GM10266 (cell line): ENCODE results near the gene MAGI2.

Experiments used
- DNase-seq: peaks from one replicate; pipeline ENCODE4 v3.0.0; 2012; ENCODE audit errors: extremely low spot score
- TF ChIP-seq, protein P1 (sequence below): IDR thresholded peaks from 2 replicates; pipeline ENCODE4 v1.5.1; 2012; ENCODE audit warnings: mild to moderate bottlenecking, low read depth; ENCODE audit not compliant: control insufficient read depth, insufficient read depth; ENCODE audit errors: missing control alignments

MAGI2 gene

DNA sequence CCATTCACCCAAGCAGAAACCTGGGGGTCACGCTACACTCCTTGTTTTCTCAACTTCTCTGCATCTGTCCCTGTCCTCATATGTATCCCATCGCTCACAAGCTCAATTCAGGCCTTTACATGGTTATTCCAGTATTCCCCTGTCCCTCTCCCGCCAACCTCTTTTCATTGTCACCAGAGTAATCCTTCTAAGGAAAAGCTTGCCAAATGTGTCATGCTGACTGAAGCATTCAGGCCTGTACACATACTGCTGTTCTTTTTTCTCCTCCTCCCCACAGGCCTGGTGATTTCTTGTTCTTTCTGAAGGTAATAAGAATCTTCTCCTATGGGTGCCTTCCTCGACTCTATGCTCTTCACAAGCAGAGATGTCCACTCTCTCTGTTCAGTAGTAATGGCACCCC, 1372.7 kb downstream of the MAGI2 start:
- DNase-seq, result no peak
- TF ChIP-seq, protein P1, sequence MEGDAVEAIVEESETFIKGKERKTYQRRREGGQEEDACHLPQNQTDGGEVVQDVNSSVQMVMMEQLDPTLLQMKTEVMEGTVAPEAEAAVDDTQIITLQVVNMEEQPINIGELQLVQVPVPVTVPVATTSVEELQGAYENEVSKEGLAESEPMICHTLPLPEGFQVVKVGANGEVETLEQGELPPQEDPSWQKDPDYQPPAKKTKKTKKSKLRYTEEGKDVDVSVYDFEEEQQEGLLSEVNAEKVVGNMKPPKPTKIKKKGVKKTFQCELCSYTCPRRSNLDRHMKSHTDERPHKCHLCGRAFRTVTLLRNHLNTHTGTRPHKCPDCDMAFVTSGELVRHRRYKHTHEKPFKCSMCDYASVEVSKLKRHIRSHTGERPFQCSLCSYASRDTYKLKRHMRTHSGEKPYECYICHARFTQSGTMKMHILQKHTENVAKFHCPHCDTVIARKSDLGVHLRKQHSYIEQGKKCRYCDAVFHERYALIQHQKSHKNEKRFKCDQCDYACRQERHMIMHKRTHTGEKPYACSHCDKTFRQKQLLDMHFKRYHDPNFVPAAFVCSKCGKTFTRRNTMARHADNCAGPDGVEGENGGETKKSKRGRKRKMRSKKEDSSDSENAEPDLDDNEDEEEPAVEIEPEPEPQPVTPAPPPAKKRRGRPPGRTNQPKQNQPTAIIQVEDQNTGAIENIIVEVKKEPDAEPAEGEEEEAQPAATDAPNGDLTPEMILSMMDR, result no peak

DNA sequence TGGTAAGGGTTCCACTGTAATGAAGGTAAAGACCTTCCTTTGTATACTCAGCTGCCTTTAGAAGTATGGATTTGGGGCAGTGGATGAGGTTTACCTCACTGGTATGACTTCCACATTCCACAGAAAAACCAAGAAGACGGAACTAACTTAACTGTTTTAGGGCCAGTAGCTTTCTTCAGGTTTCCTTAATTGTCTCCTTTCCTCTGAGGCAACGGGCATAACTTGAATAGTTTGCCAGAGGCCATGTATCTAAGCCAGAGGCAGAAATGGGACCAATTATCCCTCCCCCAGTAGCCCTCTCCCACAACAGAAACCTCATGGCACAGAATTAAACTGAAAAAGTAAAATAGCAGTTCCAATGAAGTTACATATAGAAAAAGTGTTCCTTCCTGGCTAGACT, 1373.2 kb downstream of the MAGI2 start:
- TF ChIP-seq, protein P1, result no peak
- no peak for DNase-seq

DNA sequence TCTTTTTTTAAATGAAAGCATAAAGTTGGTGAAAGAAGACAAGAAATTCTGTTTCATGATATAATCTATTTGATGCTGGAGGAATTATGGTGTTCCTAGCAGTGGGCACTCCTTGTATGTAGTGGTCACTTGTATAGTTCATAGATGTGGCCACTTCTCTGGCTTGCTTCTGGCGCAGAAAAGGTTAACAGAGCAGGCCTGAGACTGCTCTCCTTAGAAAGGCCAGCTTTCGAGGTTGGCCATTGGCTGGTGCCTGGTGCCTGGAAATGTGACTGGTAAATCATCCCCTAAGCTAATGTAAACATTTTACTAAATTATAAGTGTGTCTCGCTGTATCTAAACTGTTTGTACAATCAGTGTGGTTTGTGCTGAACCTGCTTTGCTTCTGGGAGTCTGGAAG, 1378.8 kb downstream of the MAGI2 start:
- no peak for DNase-seq
- TF ChIP-seq, protein P1, result no peak

DNA sequence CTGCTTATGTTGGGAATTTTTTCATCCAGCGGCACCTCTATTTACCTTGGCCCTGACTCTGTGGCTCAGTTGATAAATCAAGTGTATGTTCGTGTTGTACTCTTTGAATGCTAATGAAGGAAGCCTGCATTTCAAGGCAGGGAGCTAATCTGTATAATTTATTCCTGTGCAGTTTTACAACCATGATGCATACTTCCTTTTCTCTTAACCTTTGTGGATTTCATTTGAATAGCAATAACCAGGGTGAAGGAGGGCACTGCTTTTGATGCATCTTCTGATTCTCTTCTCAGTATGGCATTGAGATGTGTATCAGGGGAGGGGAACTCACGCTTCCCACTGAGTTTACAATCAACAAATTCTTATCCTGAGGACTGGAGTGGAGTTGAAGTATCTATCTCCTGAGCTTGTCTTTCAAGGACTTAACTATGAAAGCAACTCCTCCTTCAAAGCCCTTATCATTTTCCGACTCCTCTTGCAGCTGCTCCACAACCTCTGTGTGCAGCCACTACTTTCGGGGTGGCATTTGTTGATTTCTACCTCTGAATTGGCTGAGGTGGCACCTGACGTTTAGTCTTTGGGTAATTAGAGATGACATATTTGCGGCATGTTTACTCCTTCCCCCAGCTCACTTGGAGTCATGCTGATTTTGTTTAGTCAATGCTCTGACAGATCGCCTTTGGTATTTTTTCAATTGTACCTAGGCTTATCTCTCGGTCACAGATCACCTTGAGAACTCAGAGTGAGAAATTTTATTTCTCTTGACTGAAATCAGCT, 1379.7 kb downstream of the MAGI2 start:
- no peak for DNase-seq
- TF ChIP-seq, protein P1, result no peak

DNA sequence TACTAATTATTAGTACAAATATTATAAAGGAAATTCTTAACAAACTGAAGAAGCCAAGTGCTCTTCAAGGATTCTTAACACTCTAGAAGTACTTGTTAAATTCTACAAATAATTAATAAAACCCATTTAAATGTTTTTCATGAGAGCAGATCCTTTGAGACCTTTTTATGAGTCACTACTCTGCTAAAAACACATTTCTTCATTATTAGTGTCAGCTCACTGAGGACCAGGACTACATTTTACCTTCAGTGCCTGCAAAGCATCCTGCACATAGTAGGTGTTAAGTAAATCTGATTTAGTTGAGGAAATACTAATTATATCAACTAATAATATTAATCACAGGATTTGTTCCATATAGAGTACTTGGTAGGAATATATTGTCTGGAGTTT, 1381.3 kb downstream of the MAGI2 start:
- no peak for DNase-seq
- TF ChIP-seq, protein P1, result no peak

DNA sequence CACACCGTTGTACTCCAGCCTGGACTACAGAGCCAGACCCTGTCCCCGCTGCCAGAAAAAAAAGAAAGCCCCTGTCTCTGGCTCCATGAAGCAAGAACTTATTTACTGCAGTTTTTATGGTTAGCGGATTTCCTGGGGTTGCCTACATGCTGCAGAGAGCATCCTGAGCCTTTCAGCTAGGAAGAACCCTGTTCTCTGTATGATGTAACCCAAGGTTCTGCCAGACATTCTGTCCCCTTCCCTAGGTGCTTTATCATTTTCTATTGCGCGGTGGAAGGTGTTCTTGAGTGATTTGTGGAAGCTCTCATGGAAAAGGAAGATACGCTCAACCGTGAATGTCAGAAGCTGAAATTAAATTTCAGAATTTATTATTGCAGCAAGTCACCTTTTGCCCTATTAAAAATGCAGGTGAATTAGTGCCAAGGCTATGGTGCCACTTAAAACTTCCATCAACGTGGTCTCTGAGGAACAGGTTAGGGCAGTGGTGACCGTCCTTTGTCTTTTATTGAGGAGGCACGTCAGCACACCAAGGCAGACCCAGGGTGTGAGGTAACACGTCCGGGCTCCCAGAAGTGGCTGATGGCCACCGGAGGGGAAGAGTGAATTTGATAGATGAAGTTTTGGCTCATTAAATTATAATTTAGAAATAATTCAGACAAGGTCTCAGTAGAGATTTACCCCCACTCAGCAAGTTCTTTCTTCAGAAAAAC, 1381.8 kb downstream of the MAGI2 start:
- no peak for DNase-seq

More for the DNA sequence above, 1381.8 kb downstream of the MAGI2 start:
- TF ChIP-seq, protein P1, result no peak
